K562 (cell line): ENCODE data around the gene CTXND1. TPM values are rescaled to one million over a fixed set of nuclear protein-coding genes. Genes with fewer than 3 reads are reported as not detected.

Experiments
- ATAC-seq: fragments of 200-7000 bp; cut with Tn5 transposase; 3 replicates; pipeline ENCODE4 v1.9.1; 2020; ENCODE audit warnings: moderate library complexity
- BruUV-seq: library from RNA; stranded (reverse); fragments of 400-500 nt; replicated peaks from 2 replicates; lab custom pipeline; 2021; lab: Mats Ljungman, UMichigan
- CTCF ChIA-PET: fragments of 300-600 bp; formaldehyde crosslinking; extraction: SDS; loops from one replicate; lab custom pipeline; 2021; ENCODE audit warnings: low intra/inter-chr PET ratio; lab: Yijun Ruan, JAX
- POLR2A ChIA-PET: fragments of 300-600, 350-650 bp; sonication (Branson Sonifier 250); formaldehyde crosslinking; extraction: SDS; loops from one replicate; lab custom pipeline; 2021; ENCODE audit warnings: antibody characterized with exemption, inconsistent platforms; lab: Yijun Ruan, JAX
- DNase-seq, 4 experiments: peaks; one replicate each; pipeline versions ENCODE4 v3.0.0 to v3.0.0-alpha.2; 2011 to 2018; ENCODE audit warnings: low spot score in 3 of 4, mixed read lengths in 3 of 4; ENCODE audit errors: extremely low read depth in 1 of 4
- FAIRE-seq: peaks from 2 replicates; lab custom pipeline; 2011; peaks lifted over from hg19 to GRCh38; lab: Jason Lieb, UNC
- H2AFZ ChIP-seq: 2 replicates; pipeline ENCODE4 v1.6.0; 2011; ENCODE audit warnings: low read depth, low read length, control low read depth, inconsistent platforms
- H3K27ac ChIP-seq: fragments of 200-600 bp; 3 replicates; pipeline ENCODE4 v1.8.0; 2011; ENCODE audit warnings: low read depth, mild to moderate bottlenecking, control low read depth, inconsistent platforms, low read length, moderate library complexity, mixed read lengths; ENCODE audit errors: extremely low read depth
- H3K27me3 ChIP-seq, 2 experiments: fragments of 300-600 bp in 1 of 2; 2 replicates in 1 of 2; 3 replicates in 1 of 2; pipeline versions ENCODE4 v1.6.0 to v1.8.0; 2011; ENCODE audit warnings: inconsistent platforms in 2 of 2, low read length in 2 of 2, mild to moderate bottlenecking in 1 of 2, mixed read lengths in 1 of 2, moderate library complexity in 1 of 2; ENCODE audit not compliant: control insufficient read depth in 2 of 2, insufficient read depth in 2 of 2
- H3K36me3 ChIP-seq: fragments of 300-600 bp; 3 replicates; pipeline ENCODE4 v1.8.0; 2011; ENCODE audit warnings: mild to moderate bottlenecking, low read length, inconsistent platforms; ENCODE audit not compliant: control insufficient read depth, insufficient read depth
- H3K4me1 ChIP-seq, 2 experiments: fragments of 200-600 bp in 1 of 2; replicated peaks in 1 of 2; 2 replicates in 1 of 2; 3 replicates in 1 of 2; pipeline versions ENCODE4 v1.5.1 to v1.8.0; 2011; ENCODE audit warnings: inconsistent platforms in 2 of 2, low read length in 2 of 2, mild to moderate bottlenecking in 1 of 2, mixed read lengths in 1 of 2, moderate library complexity in 1 of 2; ENCODE audit not compliant: control insufficient read depth in 2 of 2, insufficient read depth in 2 of 2
- H3K4me2 ChIP-seq: 2 replicates; pipeline ENCODE4 v1.6.1; 2011; ENCODE audit warnings: low read length, control low read depth, inconsistent platforms, mixed read lengths; ENCODE audit not compliant: insufficient read depth
- H3K4me3 ChIP-seq: fragments of 200-600 bp; sonication (generic), shearing (Covaris generic); 2 replicates; pipeline ENCODE4 v1.5.1; 2016; ENCODE audit warnings: control low read depth, inconsistent platforms
- H3K79me2 ChIP-seq: fragments of 200-600 bp; 3 replicates; pipeline ENCODE4 v1.8.0; 2011; ENCODE audit warnings: low read length, inconsistent platforms; ENCODE audit not compliant: control insufficient read depth, insufficient read depth
- H3K9ac ChIP-seq, 2 experiments: 2 replicates each; pipeline versions ENCODE4 v1.6.0 to v1.6.1; 2011; ENCODE audit warnings: low read depth in 2 of 2, low read length in 2 of 2, control low read depth in 1 of 2, inconsistent platforms in 1 of 2, mild to moderate bottlenecking in 1 of 2, mixed read lengths in 1 of 2; ENCODE audit not compliant: insufficient read depth in 1 of 2
- H3K9me1 ChIP-seq: one replicate; pipeline ENCODE4 v1.6.0; 2011; ENCODE audit warnings: inconsistent platforms, mild to moderate bottlenecking, low read length, moderate library complexity; ENCODE audit not compliant: control insufficient read depth, insufficient read depth
- H3K9me3 ChIP-seq: replicated peaks from 2 replicates; pipeline ENCODE4 v1.5.1; 2011; ENCODE audit warnings: low read depth, low read length, inconsistent platforms; ENCODE audit not compliant: control insufficient read depth, insufficient read depth
- H4K20me1 ChIP-seq: replicated peaks from 2 replicates; pipeline ENCODE4 v1.6.1; 2011; ENCODE audit warnings: low read length, inconsistent platforms, mixed read lengths; ENCODE audit not compliant: control insufficient read depth, insufficient read depth
- BCLAF1 ChIP-seq, 2 experiments: fragments of 450-650 bp in 1 of 2; IDR thresholded peaks; 2 replicates each; pipeline ENCODE4 v1.6.1; 2011 to 2017; ENCODE audit warnings: low read depth in 2 of 2, antibody characterized with exemption in 1 of 2, borderline replicate concordance in 1 of 2, low read length in 1 of 2, mild to moderate bottlenecking in 1 of 2, mixed read lengths in 1 of 2; ENCODE audit not compliant: control insufficient read depth in 1 of 2
- ELK1 ChIP-seq: sonication (generic); formaldehyde crosslinking; IDR thresholded peaks from 2 replicates; pipeline ENCODE4 v1.8.1; 2022; ENCODE audit warnings: missing genetic modification reagents
- FOXK2 ChIP-seq, 2 experiments: fragments of 450-650 bp; IDR thresholded peaks in 1 of 2; conservative IDR thresholded peaks in 1 of 2; 2 replicates each; pipeline ENCODE4 v1.6.1; 2016; ENCODE audit warnings: low read depth in 2 of 2, mild to moderate bottlenecking in 1 of 2
- HNRNPL ChIP-seq: fragments of 200-400 bp; formaldehyde crosslinking; IDR thresholded peaks from 2 replicates; pipeline ENCODE4 v1.6.1; 2017; ENCODE audit warnings: low read depth, mild to moderate bottlenecking, low read length
- SMARCA5 ChIP-seq: fragments of 450-650 bp; IDR thresholded peaks from 2 replicates; pipeline ENCODE4 v1.6.1; 2016
- TSHZ1 ChIP-seq: fragments of 250-450 bp; sonication (Bioruptor Pico); IDR thresholded peaks from 2 replicates; pipeline ENCODE4 v1.4.0; 2020; ENCODE audit warnings: mild to moderate bottlenecking, moderate library complexity
- ZBTB11 ChIP-seq, 3 experiments: fragments of 200-800 bp in 1 of 3; fragments of 250-450 bp in 1 of 3; fragments of 450-650 bp in 1 of 3; sonication (Bioruptor Pico) in 1 of 3; sonication (Bioruptor generic) in 1 of 3; formaldehyde crosslinking in 1 of 3; IDR thresholded peaks; 2 replicates each; pipeline versions ENCODE4 v1.6.1 to v1.8.0; 2016 to 2022; ENCODE audit warnings: mild to moderate bottlenecking in 2 of 3, missing genetic modification characterization in 2 of 3, missing compliant biosample characterization in 1 of 3, moderate library complexity in 1 of 3
- ZNF239 ChIP-seq: fragments of 250-450 bp; sonication (Bioruptor Pico); IDR thresholded peaks from 2 replicates; pipeline ENCODE4 v1.4.0; 2020; ENCODE audit warnings: mild to moderate bottlenecking
- WGBS: fragments of 100-300 bp; shearing (Covaris generic); methylation state at CpG from one replicate; pipeline ENCODE4 v1.1.6; 2016; ENCODE audit warnings: low coverage, mixed read lengths; ENCODE audit not compliant: insufficient coverage; ENCODE audit errors: missing lambda C conversion rate; 5-methylcytosine and 5-hydroxymethylcytosine counted together
- in situ Hi-C: fragments of 300-500 bp; cut with MboI; formaldehyde crosslinking; loops from 4 replicates; pipeline ENCODE4 v1.15.0; 2018; ENCODE audit warnings: inconsistent platforms, mixed read lengths
- intact Hi-C: fragments of 100-400 bp; cut with micrococcal nuclease; formaldehyde crosslinking; loops from 2 replicates; pipeline ENCODE4 v1.14.2; 2022
- polyA plus RNA-seq, 8 experiments: library from polyadenylated mRNA; depleted of rRNA in 4 of 8; stranded (reverse) in 5 of 8; unstranded in 3 of 8; fragments of >200 nt; fragmentation: Nextera tagmentation in 2 of 8; fragmentation: Illumina TruSeq in 1 of 8; extraction: Ambion mirVana in 2 of 8; extraction: Trizol in 1 of 8; gene quantifications; 2 replicates each; pipeline versions ENCODE4 v1.2.1 to v1.2.3, GENCODE V29; 2011 to 2014; ENCODE audit warnings: inconsistent platforms in 1 of 8, missing spikeins in 1 of 8
- total RNA-seq, 7 experiments: library from RNA; depleted of rRNA in 6 of 7; stranded (reverse); fragments of >200 nt in 6 of 7; fragmentation: Illumina TruSeq in 2 of 7; extraction: Trizol in 2 of 7; gene quantifications; 2 replicates each; pipeline versions ENCODE4 v1.2.1 to v1.2.3, GENCODE V29; 2011 to 2021; ENCODE audit warnings: low replicate concordance in 1 of 7

Gene CTXND1
- total and polyA plus RNA-seq, 9 of the 15 experiments (the other 6 are each of a cell fraction or from before 2014, with no cell fraction given) = 0.04 TPM; not detected in 7

GRCh38 chr15:80180468-80180867 is 71.5 kb downstream of the CTXND1 start:
- H3K9me1 ChIP-seq = no peaks in the 10 kb centered on the region
- no peaks in the 10 kb centered on the region for H4K20me1 ChIP-seq
- in situ Hi-C loops (no loop called here), intact Hi-C loops (no loop called here)
- H3K4me2 ChIP-seq = no peak overlapping the region
- WGBS = 83% methylated on average over 7 of the region's 7 CpGs
- H3K36me3 ChIP-seq = peaks cover 95% of the 10 kb centered on the region; the same call in 2 of the 3 replicates
- no TSS peak for BruUV-seq
- no peak overlapping the region for H3K9ac ChIP-seq
- no peaks in the 10 kb centered on the region for H3K9me3 ChIP-seq
- H3K4me3 ChIP-seq = no peak overlapping the region
- peaks cover 0 to under 1% of the 10 kb centered on the region in 2 experiments; a peak in 1 of 5 replicates for H3K4me1 ChIP-seq
- ChIA-PET POLR2A (interaction anchor here (0.6 kb wide), 1 partner anchor 29 kb away, joined by 3 read pairs; no protein-coding TSS in a partner anchor), CTCF (no interaction called here)
- DNase-seq (no peak), ATAC-seq (no peak), FAIRE-seq (no peak)
- no peak overlapping the region for H2AFZ ChIP-seq
- no peaks in the 10 kb centered on the region for H3K79me2 ChIP-seq
- no peak overlapping the region for H3K27ac ChIP-seq
- H3K27me3 ChIP-seq = no peaks in the 10 kb centered on the region
- TF ChIP-seq ELK1 = no peak
- TF ChIP-seq TSHZ1 (CRISPR knock-in tag) = no peak
- no peak for TF ChIP-seq BCLAF1 (IDR thresholded peaks at IDR 0.05; ENCODE audit: borderline replicate concordance in 1 of 2, control insufficient read depth in 1 of 2, low read depth in 2 of 2, low read length in 1 of 2)
- TF ChIP-seq FOXK2 (conservative IDR thresholded peaks at IDR 0.05 in 1 of 2, IDR thresholded peaks at IDR 0.05 in 1 of 2; ENCODE audit: low read depth in 2 of 2) = no peak
- no peak for TF ChIP-seq ZNF239 (CRISPR knock-in tag)
- no peak for TF ChIP-seq ZBTB11 (CRISPR knock-in tag; IDR thresholded peaks at IDR 0.05)
- no peak for TF ChIP-seq SMARCA5
- TF ChIP-seq HNRNPL = no peak
